NCI-H82 treated with DMSO at 0.1 percent for 48 hours (cell line): Measurements from ENCODE around the gene CARS1.
"Not testable (repeated sequence)": the region's sequence is repeated elsewhere in the genome, so short reads cannot be mapped to it uniquely, and the experiment has no call there.

Source experiments
- DNase-seq: peaks from one replicate; lab custom pipeline; 2025; ENCODE audit not compliant: unreplicated experiment; lab: John Stamatoyannopoulos, UW

Gene CARS1

DNA sequence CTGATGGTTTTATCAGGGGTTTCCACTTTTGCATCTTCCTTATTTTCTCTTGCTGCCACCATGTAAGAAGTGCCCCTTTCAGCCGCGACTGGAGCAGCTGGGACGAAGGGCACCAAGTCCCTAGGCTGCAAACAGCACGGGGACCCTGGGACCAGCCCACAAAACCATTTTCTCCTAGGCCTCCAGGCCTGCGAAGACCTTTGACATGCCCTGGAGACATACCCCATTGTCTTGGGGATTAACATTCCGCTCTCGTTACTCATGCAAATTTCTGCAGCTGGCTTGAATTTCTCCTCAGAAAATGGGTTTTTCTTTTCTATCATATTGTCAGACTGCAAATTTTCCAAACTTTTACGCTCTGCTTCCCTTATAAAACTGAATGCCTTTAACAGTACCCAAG, 6.7 kb upstream of the CARS1 start:
- DNase-seq, result not testable (repeated sequence)

DNA sequence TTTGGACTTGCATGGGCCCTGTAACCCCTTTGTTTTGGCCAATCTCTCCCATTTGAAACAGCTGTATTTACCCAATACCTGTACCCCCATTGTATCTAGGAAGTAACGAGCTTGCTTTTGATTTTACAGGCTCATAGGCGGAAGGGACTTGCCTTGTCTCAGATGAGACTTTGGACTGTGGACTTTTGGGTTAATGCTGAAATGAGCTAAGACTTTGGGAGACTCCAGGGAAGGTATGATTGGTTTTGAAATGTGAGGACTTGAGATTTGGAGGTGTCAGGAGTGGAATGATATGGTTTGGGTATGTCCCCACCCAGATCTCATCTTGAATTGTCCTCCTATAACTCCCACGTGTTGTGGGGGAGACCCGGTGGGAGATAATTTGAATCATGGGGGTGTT, 6.2 kb upstream of the CARS1 start:
- not testable (repeated sequence) for DNase-seq

DNA sequence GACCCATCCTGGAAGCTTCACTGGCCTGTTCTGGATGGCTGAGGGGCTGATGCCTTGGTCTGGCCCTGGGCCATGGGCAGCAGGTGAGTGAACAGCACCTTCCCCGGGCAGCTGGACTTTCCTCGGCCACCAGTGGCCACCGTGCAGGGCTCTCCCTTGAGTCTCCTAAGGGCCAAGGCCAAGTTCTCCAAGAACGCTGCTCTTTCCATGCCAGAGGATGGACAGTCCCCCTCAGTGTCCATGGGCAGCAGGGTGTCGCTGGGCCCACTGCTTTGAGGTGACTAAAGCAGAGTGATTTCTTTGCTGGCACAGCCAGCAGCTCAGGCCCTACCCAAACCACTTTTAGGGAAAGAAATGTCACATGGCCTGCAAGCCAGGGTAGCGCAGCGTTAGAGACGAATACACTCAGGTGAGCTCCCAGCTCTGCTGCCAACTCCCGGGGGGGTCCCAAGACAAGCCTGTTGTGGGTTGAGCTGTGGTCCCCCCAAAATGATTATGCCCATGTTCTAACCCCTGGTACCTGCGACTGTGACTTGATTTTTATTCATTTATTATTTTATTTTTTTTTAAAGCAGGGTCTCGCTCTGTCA, 3.3 kb upstream of the CARS1 start:
- DNase-seq, result no peak

DNA sequence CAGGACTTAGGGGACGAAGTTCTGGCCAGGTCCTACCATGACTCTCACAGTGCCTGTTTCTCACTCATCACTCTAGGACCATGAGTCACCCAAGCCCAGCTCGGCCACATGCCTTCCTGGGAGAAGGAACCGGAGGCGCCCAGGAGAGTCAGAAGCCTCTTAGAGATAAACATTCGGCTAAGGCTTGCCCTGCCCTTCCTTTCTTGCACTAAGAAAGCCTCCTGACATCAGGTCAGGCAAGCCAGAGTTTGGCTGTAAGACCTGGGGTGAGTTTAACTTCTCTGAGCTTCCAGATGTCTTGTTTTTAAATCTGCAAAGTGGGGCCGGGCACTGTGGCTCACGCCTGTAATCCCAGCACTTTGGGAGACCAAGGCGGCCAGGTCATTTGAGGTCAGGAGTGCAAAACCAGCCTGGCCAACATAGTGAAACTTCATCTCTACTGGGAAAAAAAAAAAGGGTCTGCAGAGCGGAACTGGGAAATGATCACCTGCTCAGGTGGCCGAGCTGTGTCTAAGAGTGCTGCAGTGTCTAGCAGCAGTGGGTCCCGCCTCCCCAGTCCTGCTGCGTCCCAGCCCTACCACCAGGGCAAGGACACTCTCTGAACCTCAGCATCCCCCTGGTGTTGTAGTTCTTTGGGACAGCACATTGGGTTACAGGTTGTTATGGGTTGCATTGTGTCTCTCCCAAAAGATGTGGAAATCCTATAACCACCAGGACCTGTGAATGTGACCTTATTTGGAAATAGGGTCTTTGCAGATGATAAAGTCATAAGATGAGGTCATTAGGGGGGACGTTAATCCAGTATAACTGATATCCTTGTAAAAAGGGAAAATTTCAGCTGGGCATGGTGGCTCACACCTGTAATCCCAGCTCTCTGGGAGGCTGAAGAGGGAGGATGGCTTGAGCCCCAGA, 1.8 kb upstream of the CARS1 start:
- DNase-seq, result no peak

DNA sequence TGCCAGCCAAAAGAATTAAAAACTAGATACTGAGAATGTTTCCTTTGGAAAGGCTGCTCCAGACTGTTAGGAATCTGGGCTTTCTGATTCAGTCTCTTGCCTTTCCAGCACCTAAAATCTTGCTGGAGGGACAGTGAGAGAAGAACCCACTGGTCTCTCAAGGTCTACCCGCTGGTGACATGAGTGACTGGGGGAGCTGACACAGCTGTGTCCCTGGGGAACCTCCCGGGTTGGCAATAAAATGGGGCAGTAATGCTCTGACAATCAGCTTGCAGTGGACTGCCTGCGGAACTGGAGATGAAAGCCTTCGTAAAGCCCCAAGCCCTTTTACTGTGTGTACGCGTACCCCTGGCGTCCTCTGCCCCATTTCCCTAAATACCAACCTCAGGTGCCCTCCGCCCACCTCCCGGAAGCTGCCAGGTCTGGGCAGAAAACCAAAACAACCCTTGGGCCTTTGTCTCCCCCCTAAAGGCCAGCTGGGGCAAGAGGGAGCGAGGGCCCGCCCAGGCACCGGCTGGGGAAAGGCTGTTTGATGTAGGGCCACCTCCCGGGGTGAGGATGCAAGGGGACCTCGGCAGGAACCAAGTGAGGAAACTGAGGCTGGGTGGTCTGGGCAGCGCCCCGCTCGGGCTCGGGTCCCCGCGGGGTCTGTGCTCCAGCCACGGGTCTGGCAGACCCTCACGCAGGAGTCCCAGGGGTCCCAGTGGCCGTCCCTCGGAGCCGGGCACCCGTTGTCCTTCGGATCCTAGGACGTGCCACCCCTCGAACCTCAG, 741 bp downstream of the CARS1 start:
- DNase-seq, result no peak

DNA sequence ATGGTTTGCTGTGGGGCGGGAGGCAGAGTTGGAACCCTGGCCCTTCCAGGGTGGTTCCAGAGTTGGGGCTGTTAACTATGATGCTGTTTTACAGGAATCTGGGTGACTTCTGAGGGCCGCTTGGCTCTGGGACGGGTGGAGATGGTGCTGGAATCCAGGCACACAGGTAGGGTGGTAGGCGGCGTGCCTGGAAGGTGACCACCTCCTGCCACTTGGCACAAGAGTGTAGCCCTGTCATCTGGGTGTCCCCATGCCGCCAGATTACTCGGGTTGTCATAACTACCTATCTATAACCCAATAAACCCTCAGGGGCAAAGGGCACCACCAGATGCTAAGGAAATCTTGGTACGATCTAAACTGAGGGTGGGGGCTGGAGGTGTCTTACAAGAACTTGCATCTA, 1.3 kb downstream of the CARS1 start:
- no peak for DNase-seq

DNA sequence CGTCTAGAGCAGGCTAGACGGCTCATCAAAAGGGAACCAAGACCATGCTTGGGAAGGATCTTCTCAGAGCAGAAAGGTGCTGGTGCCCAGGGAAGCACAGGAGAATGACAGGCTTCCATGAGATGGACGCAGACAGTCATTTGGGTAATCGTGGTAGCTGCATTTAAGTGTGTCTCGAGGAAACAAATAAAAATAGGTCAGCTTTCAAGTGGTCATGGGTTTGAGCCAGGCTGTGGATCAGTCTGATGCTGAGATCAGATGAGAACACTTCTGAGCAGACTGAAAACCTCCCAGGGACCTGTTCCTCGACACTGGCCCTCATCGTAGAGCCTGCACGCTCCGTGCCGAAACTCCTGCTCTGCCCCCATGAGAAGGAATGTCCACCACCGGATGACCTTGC, 4.7 kb downstream of the CARS1 start:
- no peak for DNase-seq

DNA sequence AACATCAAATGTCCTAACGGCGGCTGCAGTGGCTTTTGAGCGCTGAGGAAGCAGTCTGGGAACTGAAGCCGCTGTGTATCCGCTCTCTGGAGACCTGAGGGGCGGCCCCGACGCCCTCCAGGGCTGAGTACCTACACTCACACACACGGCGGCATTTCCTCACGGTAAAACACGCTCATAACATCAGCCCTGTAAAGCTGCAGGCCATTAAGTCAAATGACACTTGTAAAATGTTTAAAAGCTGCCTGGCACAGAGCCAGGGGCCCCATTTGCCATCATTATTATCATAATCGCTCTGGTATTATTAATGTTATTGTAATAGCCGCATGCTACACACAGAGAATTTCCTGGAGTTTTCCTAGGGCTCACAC, 5.1 kb downstream of the CARS1 start:
- no peak for DNase-seq

DNA sequence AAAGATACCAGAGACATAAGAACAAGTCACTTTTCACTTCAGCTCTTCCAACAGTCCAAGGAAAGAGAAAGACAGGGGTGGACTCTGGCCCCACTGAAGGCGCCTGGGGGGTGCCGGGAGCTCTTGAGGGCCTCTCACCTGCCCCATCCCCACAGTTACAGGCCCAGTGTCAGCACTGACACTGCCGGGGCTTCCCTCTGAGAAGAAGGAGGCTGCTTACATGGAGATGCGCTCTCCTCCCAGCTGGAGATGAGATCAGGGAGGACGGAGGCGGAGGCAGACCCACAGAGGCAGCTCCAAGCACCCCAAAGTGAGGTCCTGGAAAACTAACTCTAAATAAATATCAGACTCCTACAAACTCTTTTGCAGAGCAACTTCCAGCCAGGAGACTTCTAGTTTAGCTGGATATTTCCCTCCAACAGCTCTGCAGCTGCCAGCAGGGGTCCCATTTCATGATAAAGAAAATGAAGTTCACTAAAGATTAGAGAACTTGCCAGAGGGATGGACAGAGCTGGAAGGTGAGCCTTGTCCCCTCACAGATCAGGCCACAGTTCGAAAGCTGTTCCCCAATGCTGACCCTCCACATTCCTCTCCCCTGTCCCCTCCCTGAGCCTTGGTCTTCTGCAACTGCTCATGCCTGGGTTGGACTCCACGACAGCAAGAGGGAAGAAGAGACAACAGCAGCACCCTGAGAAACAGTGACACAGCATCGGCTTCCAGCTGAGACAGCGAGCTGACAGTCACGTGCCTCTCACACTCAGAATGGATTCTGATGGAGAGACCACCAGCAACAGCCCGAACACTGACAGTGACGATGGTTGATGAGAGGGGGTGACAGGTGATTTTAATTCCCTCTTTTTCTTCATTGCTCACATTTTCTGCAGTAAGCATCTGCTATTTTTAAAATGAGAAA, 5.8 kb downstream of the CARS1 start:
- no peak for DNase-seq

DNA sequence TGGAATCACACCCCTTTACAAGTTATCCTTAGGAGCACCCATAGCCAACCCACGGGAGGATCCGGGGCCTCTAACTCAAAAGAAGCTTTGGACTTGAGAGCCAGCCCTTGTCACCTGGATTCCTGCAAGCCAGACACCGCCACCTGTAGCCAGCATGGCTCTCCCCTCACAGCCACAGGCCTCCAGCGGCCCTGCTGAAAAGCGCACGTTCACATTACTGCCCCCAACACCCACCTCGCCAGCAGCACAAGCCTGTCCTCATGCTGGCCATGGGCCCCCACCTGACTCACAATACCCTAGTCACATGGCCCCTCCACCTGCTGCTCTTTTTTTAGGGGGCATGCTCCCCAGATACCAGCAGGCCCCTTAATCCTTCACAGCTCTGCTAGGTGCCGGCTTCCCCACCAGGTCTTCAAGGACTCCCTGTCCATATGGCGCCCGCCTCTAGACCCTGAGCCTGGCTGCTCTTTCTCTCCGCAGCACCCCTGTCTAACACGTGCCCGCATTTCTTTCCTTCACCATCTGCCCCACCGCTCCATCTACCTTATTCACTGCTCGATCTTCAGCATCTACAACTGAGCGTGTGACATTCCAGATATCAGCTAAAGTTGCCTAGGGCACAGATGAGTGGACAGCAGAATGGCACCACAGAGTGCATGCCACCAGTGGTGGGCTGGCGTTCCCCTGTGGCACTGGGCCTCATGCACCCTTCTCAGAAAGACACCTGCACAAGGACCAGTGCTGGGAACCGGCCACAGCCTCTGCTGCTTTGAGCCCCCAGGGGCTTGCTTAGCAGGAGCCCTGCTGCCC, 6.6 kb downstream of the CARS1 start:
- no peak for DNase-seq

DNA sequence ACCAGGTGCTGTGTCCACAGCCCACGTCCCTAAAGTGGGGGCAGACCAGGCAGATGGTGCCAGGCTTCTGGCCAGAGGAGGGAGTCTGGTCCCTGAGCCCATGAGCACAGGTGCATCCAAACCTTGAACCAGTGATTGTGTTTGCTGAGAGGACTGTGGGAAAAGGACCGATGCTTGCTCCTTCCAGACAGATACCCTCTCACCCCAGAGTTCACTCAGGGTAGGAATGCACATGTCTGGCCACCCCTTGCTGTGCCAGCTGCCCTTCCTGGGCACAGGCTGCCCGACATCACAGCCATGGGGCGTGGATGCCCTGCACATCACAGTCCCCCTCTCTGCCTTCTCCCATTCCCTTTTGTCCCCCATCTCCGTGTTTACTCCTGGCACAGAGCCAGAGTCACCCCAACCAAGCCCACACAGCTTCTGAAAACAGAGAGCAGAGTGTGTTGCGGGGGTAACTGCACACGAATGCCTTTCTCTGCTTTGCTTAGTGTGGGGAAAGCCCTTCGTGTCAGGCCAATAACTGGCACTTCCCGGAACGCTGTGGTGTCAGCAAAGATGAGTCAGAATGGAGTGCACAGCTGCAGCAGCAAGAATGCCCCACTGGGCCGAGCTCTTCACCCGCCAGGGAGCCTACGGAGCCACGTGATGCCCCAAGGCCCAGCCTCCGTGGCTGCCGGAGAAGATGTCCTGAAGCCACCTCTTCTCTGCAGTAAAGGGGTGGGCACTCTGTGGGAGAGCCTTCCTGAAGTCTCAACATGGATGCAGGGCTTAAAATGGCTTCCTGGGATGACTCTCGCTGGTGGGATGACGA, 7.6 kb downstream of the CARS1 start:
- no peak for DNase-seq

DNA sequence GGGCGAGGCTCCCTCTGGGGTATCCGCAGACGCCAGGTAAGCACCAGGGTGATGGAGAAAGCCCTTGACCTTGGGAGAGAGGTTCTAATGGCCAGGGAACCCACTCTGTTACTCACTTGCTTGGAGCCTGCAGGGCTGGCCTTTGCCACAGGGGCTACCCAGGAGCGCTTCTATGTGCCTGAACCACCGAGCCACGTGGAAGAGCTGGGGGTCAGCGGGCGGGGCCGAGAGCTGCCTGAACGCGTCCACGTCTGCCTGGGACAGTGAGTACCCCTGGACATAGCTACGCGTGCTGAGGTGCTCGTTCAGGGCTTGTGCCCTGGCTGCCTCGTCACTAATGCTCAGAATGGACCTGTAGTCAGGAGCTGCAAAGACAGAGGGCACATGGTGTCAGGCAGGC, 9.6 kb downstream of the CARS1 start:
- DNase-seq, result no peak

DNA sequence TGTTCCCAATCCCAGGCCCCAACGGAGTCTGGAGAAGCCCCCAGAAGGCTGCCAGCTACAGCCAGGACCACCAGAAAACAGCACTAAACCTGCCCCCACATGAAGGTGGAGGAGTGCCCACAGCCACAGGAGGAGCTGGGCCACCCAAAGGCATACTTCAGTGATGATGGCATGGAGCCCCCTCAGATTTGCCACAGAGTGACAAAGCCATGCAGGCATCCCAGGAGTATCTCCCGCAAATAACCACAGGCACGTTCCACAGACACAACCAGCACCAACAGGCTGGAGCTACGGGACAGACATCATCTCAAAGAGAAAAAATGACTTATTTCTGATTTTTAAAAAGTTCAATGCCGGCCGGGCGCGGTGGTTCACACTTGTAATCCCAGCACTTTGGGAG, 10.6 kb downstream of the CARS1 start:
- DNase-seq, result no peak

DNA sequence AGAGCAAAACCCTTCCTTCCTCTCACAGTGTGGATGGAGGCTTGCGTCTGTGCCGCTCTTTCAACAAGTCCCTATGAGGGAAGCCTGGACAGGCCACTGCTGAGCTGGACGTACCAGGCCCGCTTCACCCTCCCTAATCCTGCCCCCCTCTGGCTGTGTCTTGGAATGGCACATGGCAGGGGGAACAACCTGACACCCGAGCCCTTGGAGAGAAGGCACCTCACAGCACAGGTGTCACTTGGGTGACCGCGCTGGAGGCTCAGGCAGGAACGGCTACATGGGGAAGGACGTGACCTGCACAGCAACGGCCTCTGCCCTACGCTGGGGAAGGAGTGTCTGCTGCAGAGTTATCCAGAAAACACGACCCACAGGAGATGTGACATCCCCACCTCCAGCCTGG, 11.0 kb downstream of the CARS1 start:
- no peak for DNase-seq

DNA sequence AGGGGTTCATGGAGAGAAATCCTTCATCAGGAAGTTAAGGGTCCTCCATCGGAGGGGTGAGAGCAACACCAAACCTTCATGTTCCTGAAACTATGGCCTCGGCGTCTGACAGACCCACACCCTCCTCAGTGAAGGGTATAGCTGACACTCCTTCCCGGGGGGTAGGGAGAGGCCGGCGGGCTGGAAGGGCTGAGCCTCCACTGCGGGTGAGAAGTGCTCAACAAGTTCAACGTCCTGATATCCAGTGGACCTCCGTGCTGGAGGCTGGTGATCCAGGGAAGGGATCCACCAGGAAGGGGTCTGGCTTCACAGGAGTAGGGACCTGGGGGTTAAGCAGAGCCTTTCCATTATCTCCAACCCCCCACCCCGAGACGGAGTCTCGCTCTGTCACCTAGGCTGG, 12.3 kb downstream of the CARS1 start:
- no peak for DNase-seq

DNA sequence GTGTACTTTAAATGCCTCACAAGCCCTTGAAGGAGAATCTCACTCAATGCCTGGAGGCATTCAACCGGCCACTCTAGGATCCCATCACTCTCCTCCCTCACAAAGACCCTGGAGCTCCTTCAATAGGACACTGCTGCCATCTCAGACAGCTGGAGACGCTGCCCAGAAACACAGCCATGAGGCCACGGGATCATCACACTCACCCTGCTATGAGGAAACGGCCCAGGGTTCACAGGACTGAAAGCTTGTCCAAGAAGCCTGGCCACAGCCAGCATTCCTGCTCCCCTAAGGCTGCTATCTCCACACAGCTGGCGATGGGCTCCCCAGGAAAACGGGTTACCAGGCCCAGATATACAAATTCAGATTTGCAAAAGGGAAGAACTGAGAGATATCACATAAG, 13.2 kb downstream of the CARS1 start:
- no peak for DNase-seq

DNA sequence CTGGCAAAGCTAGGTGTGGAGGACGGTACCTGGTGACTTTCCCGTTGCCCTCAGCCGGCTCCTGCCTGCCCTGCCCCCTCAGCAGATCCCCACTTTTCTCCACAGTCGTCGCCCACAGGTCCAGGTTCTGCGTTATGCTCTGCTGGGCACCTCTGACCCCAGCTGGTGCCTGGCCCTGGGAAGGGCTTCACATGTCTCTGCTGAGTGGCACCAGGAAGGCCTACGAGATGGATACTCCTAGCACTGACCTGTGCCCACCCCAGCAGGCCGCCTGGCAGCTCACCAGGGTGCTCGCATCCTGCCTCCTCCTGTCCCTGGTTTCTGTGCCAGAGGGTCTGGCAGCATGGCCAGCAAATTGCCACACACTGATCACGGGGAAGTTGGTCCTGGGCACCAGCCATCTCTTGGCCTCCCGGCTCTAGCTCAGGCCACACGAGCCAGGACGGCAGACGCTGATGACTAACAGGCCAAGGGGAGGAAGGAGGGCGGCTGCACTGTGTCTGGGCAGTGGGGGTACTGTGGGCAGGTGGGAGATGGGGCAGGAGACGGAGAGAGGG, 13.8 kb downstream of the CARS1 start:
- DNase-seq, result no peak

DNA sequence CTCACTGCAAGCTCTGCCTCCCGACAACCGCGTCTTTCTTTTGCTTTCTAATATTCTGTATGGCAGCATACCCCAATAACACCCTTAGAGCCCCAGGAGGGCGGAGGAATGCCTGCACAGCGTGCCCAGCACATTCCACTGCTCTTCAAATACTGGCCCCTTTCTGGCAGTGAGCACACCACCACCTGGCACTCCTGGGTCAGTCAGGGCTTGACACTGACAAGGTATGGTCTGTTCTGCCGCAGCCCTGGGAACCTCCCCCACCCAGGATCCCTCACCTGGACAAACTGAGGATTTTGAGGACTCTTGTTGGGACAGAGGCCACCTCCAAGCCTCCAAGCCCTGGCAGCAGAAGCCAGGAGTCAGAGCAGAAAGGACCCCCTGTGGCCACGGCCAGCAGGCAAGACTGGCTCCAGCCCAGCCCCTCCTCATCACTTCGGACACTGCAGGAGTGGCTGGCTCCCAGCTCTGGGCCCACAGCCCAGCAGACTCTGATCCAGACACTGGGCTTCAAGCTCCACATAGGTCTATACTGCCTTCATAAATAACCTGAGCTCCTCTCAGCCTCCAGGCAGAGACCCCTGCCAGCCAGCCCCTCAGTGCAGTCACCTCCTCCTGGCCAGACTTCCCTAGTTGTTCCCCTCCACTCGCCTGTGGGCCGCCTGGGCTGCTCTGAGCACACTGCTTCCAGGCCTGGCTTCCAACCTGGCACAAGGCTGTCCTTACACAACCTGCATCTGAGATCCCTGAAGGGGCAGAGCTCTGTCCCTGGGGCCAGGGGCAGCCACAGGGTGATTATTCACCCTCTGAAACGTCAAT, 14.5 kb downstream of the CARS1 start:
- DNase-seq, result no peak
